SK-N-SH (cell line): ENCODE measurements around the gene TBC1D16. TPM values are rescaled to one million over a fixed set of nuclear protein-coding genes. Genes with fewer than 3 reads are reported as not detected.

ENCODE experiments used
- CTCF ChIA-PET: fragments of 300-600, 350-600 bp; formaldehyde crosslinking; extraction: SDS; loops from one replicate; lab custom pipeline; 2021; lab: Yijun Ruan, JAX
- POLR2A ChIA-PET: fragments of 350-600 bp; sonication (Branson Sonifier 250); formaldehyde crosslinking; extraction: SDS; loops from one replicate; lab custom pipeline; 2020; ENCODE audit warnings: antibody characterized with exemption, inconsistent platforms; lab: Yijun Ruan, JAX
- DNase-seq: peaks from one replicate; pipeline ENCODE4 v3.0.0; 2012
- H2AFZ ChIP-seq: fragments of 200-600 bp; sonication (generic); 2 replicates; pipeline ENCODE4 v1.8.1; 2016; ENCODE audit warnings: antibody characterized with exemption, mild to moderate bottlenecking, low read depth
- H3F3A ChIP-seq: fragments of 200-600 bp; sonication (generic); replicated peaks from 2 replicates; pipeline ENCODE3; 2016; ENCODE audit warnings: antibody characterized with exemption, mild to moderate bottlenecking; ENCODE audit not compliant: insufficient read depth
- H3K27ac ChIP-seq, 2 experiments: fragments of 200-500 bp in 1 of 2; fragments of 200-600 bp in 1 of 2; sonication (Bioruptor generic) in 1 of 2; sonication (generic), shearing (Covaris generic) in 1 of 2; 2 replicates each; pipeline versions ENCODE4 v1.5.1 to v1.6.1; 2014 to 2016; ENCODE audit warnings: low read depth in 2 of 2, inconsistent platforms in 1 of 2, low read length in 1 of 2, mild to moderate bottlenecking in 1 of 2, mixed read lengths in 1 of 2
- H3K27me3 ChIP-seq: fragments of 200-600 bp; sonication (generic), shearing (Covaris generic); 2 replicates; pipeline ENCODE4 v1.6.1; 2016; ENCODE audit warnings: mixed run types; ENCODE audit not compliant: insufficient read depth
- H3K36me3 ChIP-seq, 2 experiments: fragments of 200-500 bp in 1 of 2; fragments of 200-600 bp in 1 of 2; sonication (Bioruptor generic) in 1 of 2; sonication (generic) in 1 of 2; replicated peaks in 1 of 2; 2 replicates each; pipeline versions ENCODE3 to v1.5.1; 2014 to 2016; ENCODE audit warnings: low read length in 1 of 2, mild to moderate bottlenecking in 1 of 2; ENCODE audit not compliant: insufficient read depth in 2 of 2, control insufficient read depth in 1 of 2
- H3K4me1 ChIP-seq, 2 experiments: fragments of 200-500 bp in 1 of 2; fragments of 200-600 bp in 1 of 2; sonication (Bioruptor generic) in 1 of 2; sonication (generic), shearing (Covaris generic) in 1 of 2; 2 replicates each; pipeline versions ENCODE4 v1.5.1 to v1.6.1; 2014 to 2016; ENCODE audit warnings: low read depth in 1 of 2, low read length in 1 of 2, mixed run types in 1 of 2; ENCODE audit not compliant: insufficient read depth in 2 of 2, control insufficient read depth in 1 of 2
- H3K4me2 ChIP-seq: fragments of 200-600 bp; sonication (generic), shearing (Covaris generic); 2 replicates; pipeline ENCODE4 v1.6.1; 2017; ENCODE audit warnings: mixed run types
- H3K4me3 ChIP-seq, 2 experiments: fragments of 200-500 bp in 1 of 2; fragments of 200-600 bp in 1 of 2; sonication (Bioruptor generic) in 1 of 2; sonication (generic), shearing (Covaris generic) in 1 of 2; 2 replicates each; pipeline versions ENCODE4 v1.5.1 to v1.8.1; 2014 to 2016; ENCODE audit warnings: low read depth in 2 of 2, inconsistent platforms in 1 of 2, low read length in 1 of 2, mild to moderate bottlenecking in 1 of 2, mixed read lengths in 1 of 2, moderate library complexity in 1 of 2
- H3K79me2 ChIP-seq: fragments of 200-600 bp; sonication (generic); 2 replicates; pipeline ENCODE4 v1.8.1; 2017; ENCODE audit warnings: mild to moderate bottlenecking; ENCODE audit not compliant: insufficient read depth
- H3K9ac ChIP-seq: fragments of 200-600 bp; sonication (generic); 2 replicates; pipeline ENCODE4 v1.6.1; 2017; ENCODE audit warnings: mixed run types
- H3K9me2 ChIP-seq: fragments of 200-600 bp; sonication (generic); 2 replicates; pipeline ENCODE4 v1.6.1; 2017; ENCODE audit warnings: mixed run types
- H3K9me3 ChIP-seq: fragments of 200-600 bp; sonication (generic); 2 replicates; pipeline ENCODE4 v1.6.1; 2017; ENCODE audit warnings: mixed run types, mild to moderate bottlenecking, moderate library complexity
- H4K20me1 ChIP-seq: fragments of 200-600 bp; sonication (generic); 2 replicates; pipeline ENCODE4 v1.6.1; 2017; ENCODE audit warnings: mild to moderate bottlenecking, mixed run types; ENCODE audit not compliant: insufficient read depth
- CHD2 ChIP-seq: fragments of 150-350 bp; IDR thresholded peaks from 2 replicates; pipeline ENCODE4 v1.6.1; 2018; ENCODE audit warnings: low read length; ENCODE audit not compliant: partially characterized antibody
- EP300 ChIP-seq, 2 experiments: IDR thresholded peaks; 2 replicates each; pipeline versions ENCODE4 v1.4.0 to v1.6.1; 2012; ENCODE audit warnings: borderline replicate concordance in 1 of 2, low read depth in 1 of 2, low read length in 1 of 2
- EZH2phosphoT487 ChIP-seq: fragments of 200-600 bp; sonication (generic); IDR thresholded peaks from 2 replicates; pipeline ENCODE4 v1.6.1; 2017; ENCODE audit warnings: low read depth, mixed run types, mild to moderate bottlenecking, antibody characterized with exemption, moderate library complexity, borderline replicate concordance
- FOXJ3 ChIP-seq: sonication (generic); formaldehyde crosslinking; IDR thresholded peaks from 2 replicates; pipeline ENCODE4 v1.5.1; 2020; ENCODE audit warnings: mild to moderate bottlenecking, missing genetic modification reagents
- FOXM1 ChIP-seq: IDR thresholded peaks from 2 replicates; pipeline ENCODE4 v1.4.0; 2012; ENCODE audit warnings: low read depth, mild to moderate bottlenecking
- GATA2 ChIP-seq: sonication (generic); formaldehyde crosslinking; IDR thresholded peaks from 2 replicates; pipeline ENCODE4 v1.5.0; 2020; ENCODE audit warnings: mild to moderate bottlenecking, missing genetic modification reagents
- MAX ChIP-seq: IDR thresholded peaks from 2 replicates; pipeline ENCODE4 v1.4.0; 2012; ENCODE audit warnings: low read depth
- SMC3 ChIP-seq: IDR thresholded peaks from 2 replicates; pipeline ENCODE4 v1.6.1; 2012; ENCODE audit warnings: low read depth, low read length, improper control_type of control experiment
- USF2 ChIP-seq: fragments of 150-350 bp; IDR thresholded peaks from 2 replicates; pipeline ENCODE4 v1.6.1; 2017; ENCODE audit warnings: antibody characterized with exemption, low read length, low read depth, borderline replicate concordance
- WGBS: methylation state at CpG from one replicate; pipeline ENCODE4 v1.1.6; 2017; ENCODE audit warnings: low lambda C conversion rate; 5-methylcytosine and 5-hydroxymethylcytosine counted together
- polyA plus RNA-seq, 3 experiments: library from polyadenylated mRNA; depleted of rRNA; stranded (reverse); fragments of >200 nt; gene quantifications; 2 replicates each; pipeline ENCODE4 v1.2.3, GENCODE V29; 2012

TBC1D16 gene
- polyA plus RNA-seq, 1 of the 3 experiments (the other 2 are of a cell fraction) = 14.5 TPM

- DNase-seq = peak; percentile 80
- WGBS = 43% methylated on average over 9 of the region's 9 CpGs
- H2AFZ ChIP-seq = no peak overlapping the region
- H3K9me2 ChIP-seq = no peaks in the 10 kb centered on the region
- TF ChIP-seq USF2 (no peak), FOXJ3 (0 out of 2 replicates have a peak, but pooled peaks have one; percentile 23), EZH2phosphoT487 (no peak)
- H3F3A ChIP-seq = no peaks in the 10 kb centered on the region
- H3K36me3 ChIP-seq = no peaks in the 10 kb centered on the region
- H3K4me1 ChIP-seq = peaks cover 0 to 21% of the 10 kb centered on the region in 2 experiments; a peak in 1 of 4 replicates
- POLR2A ChIA-PET = interaction anchor here (0.9 to 1.4 kb wide), 4 partner anchors 29 to 77 kb away, joined by 3 to 8 read pairs (median 4); no protein-coding TSS in a partner anchor
- H3K4me3 ChIP-seq = no peak overlapping the region
- no peaks in the 10 kb centered on the region for H4K20me1 ChIP-seq
- H3K79me2 ChIP-seq = no peaks in the 10 kb centered on the region
- no peaks in the 10 kb centered on the region for H3K9me3 ChIP-seq
- H3K27me3 ChIP-seq = peaks cover 28% of the 10 kb centered on the region
- CTCF ChIA-PET = interaction anchor here (0.7 to 9.5 kb wide), 12 partner anchors 15 to 149 kb away, joined by 3 to 92 read pairs (median 8); partner anchors contain the start of gene CBX4
- no peak overlapping the region for H3K9ac ChIP-seq
- H3K27ac ChIP-seq = no peak overlapping the region
- H3K4me2 ChIP-seq = no peak overlapping the region
Observed at GRCh38 chr17:79890706-79891105, 145.0 kb downstream of the TBC1D16 start.

- ChIA-PET POLR2A (interaction anchor here (1.0 to 1.4 kb wide), 4 partner anchors 30 to 50 kb away, joined by 3 to 8 read pairs (median 4); no protein-coding TSS in a partner anchor), CTCF (interaction anchor here (0.7 to 9.5 kb wide), 11 partner anchors 10 to 147 kb away, joined by 3 to 92 read pairs (median 9); partner anchors contain the start of gene CBX4)
- H3F3A ChIP-seq = no peaks in the 10 kb centered on the region
- H3K27ac ChIP-seq = no peak overlapping the region
- TF ChIP-seq EP300 (IDR thresholded peaks at IDR 0.05; ENCODE audit: borderline replicate concordance in 1 of 2, low read depth in 1 of 2, low read length in 1 of 2) (no peak), SMC3 (no peak), FOXM1 (no peak), GATA2 (CRISPR knock-in tag) (no peak), MAX (no peak), CHD2 (no peak), FOXJ3 (no peak)
- no peaks in the 10 kb centered on the region for H3K79me2 ChIP-seq
- no peak overlapping the region for H2AFZ ChIP-seq
- H3K9ac ChIP-seq = no peak overlapping the region
- no peaks in the 10 kb centered on the region for H3K9me2 ChIP-seq
- 72% methylated on average over 18 of the region's 22 CpGs for WGBS
- no peaks in the 10 kb centered on the region for H4K20me1 ChIP-seq
- peaks cover 0 to 21% of the 10 kb centered on the region in 2 experiments; a peak in 1 of 4 replicates for H3K4me1 ChIP-seq
- H3K36me3 ChIP-seq = no peaks in the 10 kb centered on the region
- DNase-seq = peak; percentile 14
- H3K4me3 ChIP-seq = no peak overlapping the region
- no peak overlapping the region for H3K4me2 ChIP-seq
- peaks cover 28% of the 10 kb centered on the region for H3K27me3 ChIP-seq
- H3K9me3 ChIP-seq = no peaks in the 10 kb centered on the region
Observed at GRCh38 chr17:79888811-79889634, 146.6 kb downstream of the TBC1D16 start.
